OCI-LY7 (cell line): ENCODE results near the gene TLE6. TPM values are rescaled to one million over a fixed set of nuclear protein-coding genes. Genes with fewer than 3 reads are reported as not detected.

Experiments
- BruUV-seq: library from RNA; stranded (reverse); fragments of 400-500 nt; replicated peaks from 2 replicates; lab custom pipeline; 2021; lab: Mats Ljungman, UMichigan
- CTCF ChIA-PET: fragments of 300-600 bp; sonication (Branson Sonifier 250); formaldehyde crosslinking; loops from one replicate; lab custom pipeline; 2022; ENCODE audit warnings: antibody characterized with exemption; ENCODE audit not compliant: unreplicated experiment; lab: Charles Lee
- POLR2A ChIA-PET: fragments of 300-600 bp; sonication (Branson Sonifier 250); formaldehyde crosslinking; loops from one replicate; lab custom pipeline; 2022; ENCODE audit warnings: antibody characterized with exemption; lab: Charles Lee
- DNase-seq: peaks from one replicate; pipeline ENCODE4 v3.0.0-alpha.2; 2015; ENCODE audit warnings: low spot score
- H2AFZ ChIP-seq: fragments of 200-600 bp; sonication (generic), shearing (Covaris generic); 2 replicates; pipeline ENCODE4 v1.6.1; 2014; ENCODE audit warnings: mild to moderate bottlenecking, antibody characterized with exemption, low read length, moderate library complexity
- H3K27ac ChIP-seq: fragments of 200-600 bp; sonication (generic); 2 replicates; pipeline ENCODE4 v1.5.1; 2014; ENCODE audit warnings: mixed run types, low read depth, mild to moderate bottlenecking, moderate library complexity, low read length, inconsistent platforms; ENCODE audit not compliant: poor library complexity, severe bottlenecking
- H3K36me3 ChIP-seq: fragments of 200-600 bp; sonication (generic); 2 replicates; pipeline ENCODE4 v1.6.1; 2014; ENCODE audit warnings: mild to moderate bottlenecking, antibody characterized with exemption, low read length, moderate library complexity, mixed read lengths; ENCODE audit not compliant: insufficient read depth
- H3K4me1 ChIP-seq: fragments of 200-600 bp; sonication (generic); 2 replicates; pipeline ENCODE4 v1.5.1; 2014; ENCODE audit warnings: mild to moderate bottlenecking, low read length; ENCODE audit not compliant: insufficient read depth, poor library complexity, severe bottlenecking
- H3K4me2 ChIP-seq: fragments of 200-600 bp; sonication (generic); 2 replicates; pipeline ENCODE4 v1.6.1; 2014; ENCODE audit warnings: mild to moderate bottlenecking, low read length
- H3K4me3 ChIP-seq: fragments of 200-600 bp; sonication (generic); 2 replicates; pipeline ENCODE4 v1.5.1; 2014; ENCODE audit warnings: mild to moderate bottlenecking, low read depth, low read length; ENCODE audit not compliant: poor library complexity, severe bottlenecking
- H3K79me2 ChIP-seq: fragments of 200-600 bp; sonication (generic); 2 replicates; pipeline ENCODE4 v1.6.1; 2016; ENCODE audit warnings: low read depth, mild to moderate bottlenecking, low read length, moderate library complexity, mixed read lengths; ENCODE audit not compliant: insufficient read depth
- H3K9me2 ChIP-seq: fragments of 200-600 bp; sonication (generic); 2 replicates; pipeline ENCODE4 v1.6.1; 2016; ENCODE audit warnings: mild to moderate bottlenecking, low read length, mixed read lengths; ENCODE audit not compliant: insufficient read depth
- H3K9me3 ChIP-seq: fragments of 200-600 bp; sonication (generic); 2 replicates; pipeline ENCODE4 v1.6.1; 2014; ENCODE audit warnings: mild to moderate bottlenecking, mixed run types, low read length, mixed read lengths
- H4K20me1 ChIP-seq: fragments of 200-600 bp; sonication (generic); 2 replicates; pipeline ENCODE4 v1.6.1; 2014; ENCODE audit warnings: mild to moderate bottlenecking, antibody characterized with exemption, low read length, moderate library complexity, mixed read lengths; ENCODE audit not compliant: insufficient read depth
- EZH2phosphoT487 ChIP-seq: fragments of 200-600 bp; sonication (generic); IDR thresholded peaks from 2 replicates; pipeline ENCODE4 v1.6.1; 2018; ENCODE audit warnings: low read depth, borderline replicate concordance, mild to moderate bottlenecking, mixed run types, antibody characterized with exemption, low read length, moderate library complexity, mixed read lengths
- intact Hi-C: fragments of 100-400 bp; cut with micrococcal nuclease; formaldehyde crosslinking; loops from one replicate; pipeline ENCODE4 v1.10.0; 2022; ENCODE audit not compliant: unreplicated experiment
- total RNA-seq, 2 experiments: library from RNA; depleted of rRNA in 1 of 2; stranded (reverse); fragments of >200 nt in 1 of 2; shearing (Covaris generic) in 1 of 2; gene quantifications; 2 replicates each; pipeline ENCODE4 v1.2.3, GENCODE V29; 2014 to 2022
- TF ChIP-seq, protein P1 (sequence below): fragments of 200-600 bp; sonication (generic); conservative IDR thresholded peaks from 2 replicates; pipeline ENCODE4 v1.5.1; 2014; ENCODE audit warnings: mild to moderate bottlenecking, antibody characterized with exemption, low read length, moderate library complexity, mixed read lengths

TLE6 gene
- total RNA-seq, 2 experiments from 2014 or later = 15.9 to 21.5 TPM

DNA sequence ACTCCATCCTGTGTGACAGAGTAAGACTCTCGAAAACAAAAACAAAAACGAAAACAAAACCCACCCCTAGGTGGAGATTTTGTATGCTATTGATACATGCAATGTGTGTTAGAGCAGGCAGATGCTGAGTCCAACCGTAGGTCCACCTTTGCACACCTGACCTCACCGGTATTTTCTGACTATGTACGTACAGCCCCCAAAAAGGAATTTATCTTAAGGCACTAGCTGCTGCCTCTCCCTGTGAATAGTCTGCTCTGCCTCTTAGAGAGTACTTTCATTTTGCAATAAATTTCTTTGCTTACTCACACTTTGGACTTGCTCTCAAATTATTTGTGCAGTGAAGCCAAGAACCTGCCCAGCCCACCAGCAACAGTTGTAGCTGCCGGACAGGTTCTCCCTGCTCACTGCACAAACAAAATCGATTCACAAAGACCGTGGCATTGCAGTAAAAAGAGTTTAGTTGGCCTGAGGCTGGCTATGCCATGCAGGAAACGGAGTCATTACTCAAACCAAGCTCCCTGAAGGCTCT lies 24.3 kb upstream of the TLE6 start:
- intact Hi-C loops = loop anchor here (5.0 kb wide), 1 partner anchor 174 kb away; no protein-coding TSS in a partner anchor
- peak overlapping the region; percentile 89 for H2AFZ ChIP-seq
- peak; percentile 31 for DNase-seq
- CTCF ChIA-PET = no interaction called here
- H3K9me2 ChIP-seq = no peaks in the 10 kb centered on the region
- POLR2A ChIA-PET = no interaction called here
- H3K79me2 ChIP-seq = peaks cover 16% of the 10 kb centered on the region; the same call in 1 of the 2 replicates
- H3K4me1 ChIP-seq = peaks cover 17% of the 10 kb centered on the region
- H3K9me3 ChIP-seq = no peaks in the 10 kb centered on the region
- no TSS peak for BruUV-seq
- H3K36me3 ChIP-seq = no peaks in the 10 kb centered on the region
- no peak overlapping the region for H3K27ac ChIP-seq
- H3K4me2 ChIP-seq = peak overlapping the region; percentile 54
- TF ChIP-seq, protein P1, sequence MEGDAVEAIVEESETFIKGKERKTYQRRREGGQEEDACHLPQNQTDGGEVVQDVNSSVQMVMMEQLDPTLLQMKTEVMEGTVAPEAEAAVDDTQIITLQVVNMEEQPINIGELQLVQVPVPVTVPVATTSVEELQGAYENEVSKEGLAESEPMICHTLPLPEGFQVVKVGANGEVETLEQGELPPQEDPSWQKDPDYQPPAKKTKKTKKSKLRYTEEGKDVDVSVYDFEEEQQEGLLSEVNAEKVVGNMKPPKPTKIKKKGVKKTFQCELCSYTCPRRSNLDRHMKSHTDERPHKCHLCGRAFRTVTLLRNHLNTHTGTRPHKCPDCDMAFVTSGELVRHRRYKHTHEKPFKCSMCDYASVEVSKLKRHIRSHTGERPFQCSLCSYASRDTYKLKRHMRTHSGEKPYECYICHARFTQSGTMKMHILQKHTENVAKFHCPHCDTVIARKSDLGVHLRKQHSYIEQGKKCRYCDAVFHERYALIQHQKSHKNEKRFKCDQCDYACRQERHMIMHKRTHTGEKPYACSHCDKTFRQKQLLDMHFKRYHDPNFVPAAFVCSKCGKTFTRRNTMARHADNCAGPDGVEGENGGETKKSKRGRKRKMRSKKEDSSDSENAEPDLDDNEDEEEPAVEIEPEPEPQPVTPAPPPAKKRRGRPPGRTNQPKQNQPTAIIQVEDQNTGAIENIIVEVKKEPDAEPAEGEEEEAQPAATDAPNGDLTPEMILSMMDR = peak; percentile 30; the same call in 1 of the 2 replicates
- no peak for TF ChIP-seq EZH2phosphoT487
- no peaks in the 10 kb centered on the region for H4K20me1 ChIP-seq
- peak overlapping the region; percentile 15 for H3K4me3 ChIP-seq

DNA sequence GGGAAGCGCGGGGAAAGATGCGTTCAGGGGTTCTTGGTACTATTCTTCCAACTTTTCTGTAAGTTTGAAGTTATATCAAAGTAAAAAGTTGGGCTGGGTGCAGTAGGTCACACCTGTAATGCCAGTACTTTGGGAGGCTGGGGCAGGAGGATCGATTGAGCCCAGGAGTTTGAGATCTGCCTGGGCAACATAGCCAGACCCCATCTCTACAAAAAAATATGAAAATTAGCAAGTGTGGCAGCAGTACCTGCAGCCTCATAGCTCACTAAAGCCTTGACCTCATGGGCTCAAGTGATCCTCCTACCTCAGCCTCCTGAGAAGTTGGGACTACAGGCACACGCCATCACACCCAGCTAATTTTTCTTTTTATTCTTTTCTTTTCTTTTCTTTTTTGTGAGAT lies 20.2 kb upstream of the TLE6 start:
- Histone ChIP-seq H3K9me3 (no peaks in the 10 kb centered on the region), H3K79me2 (no peaks in the 10 kb centered on the region), H2AFZ (no peak overlapping the region), H4K20me1 (no peaks in the 10 kb centered on the region), H3K36me3 (no peaks in the 10 kb centered on the region), H3K9me2 (no peaks in the 10 kb centered on the region), H3K4me1 (peaks cover 9% of the 10 kb centered on the region), H3K4me3 (no peak overlapping the region), H3K4me2 (no peak overlapping the region), H3K27ac (no peak overlapping the region)
- no TSS peak for BruUV-seq
- CTCF ChIA-PET = no interaction called here
- no peak for DNase-seq
- POLR2A ChIA-PET = no interaction called here
- intact Hi-C loops = no loop called here
- TF ChIP-seq, protein P1 = no peak
- no peak for TF ChIP-seq EZH2phosphoT487

DNA sequence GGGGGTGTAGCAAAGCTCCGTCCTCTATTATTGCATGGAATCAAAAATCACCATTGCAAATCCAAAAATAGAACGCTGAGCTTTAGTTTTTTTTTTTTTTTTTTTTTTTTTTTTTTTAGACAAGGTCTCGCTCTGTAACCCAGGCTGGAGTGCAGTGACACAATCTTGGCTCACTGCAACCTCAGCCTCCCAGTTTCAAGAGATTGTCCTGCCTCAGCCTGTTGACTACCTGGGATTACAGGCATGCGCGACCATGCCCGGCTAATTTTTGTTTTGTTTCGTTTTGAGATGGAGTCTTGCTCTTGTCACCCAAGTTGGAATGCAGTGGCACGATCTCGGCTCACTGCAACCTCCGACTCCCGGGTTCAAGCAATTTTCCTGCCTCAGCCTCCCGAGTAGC lies 17.2 kb upstream of the TLE6 start:
- no peaks in the 10 kb centered on the region; the same call in 1 of the 2 replicates for H3K9me3 ChIP-seq
- no TSS peak for BruUV-seq
- H3K9me2 ChIP-seq = no peaks in the 10 kb centered on the region
- peaks cover 3% of the 10 kb centered on the region for H3K4me1 ChIP-seq
- no peak overlapping the region for H3K4me3 ChIP-seq
- no peak overlapping the region for H2AFZ ChIP-seq
- TF ChIP-seq EZH2phosphoT487 = no peak
- TF ChIP-seq, protein P1 = no peak
- no peak overlapping the region for H3K27ac ChIP-seq
- no peaks in the 10 kb centered on the region for H4K20me1 ChIP-seq
- ChIA-PET CTCF (no interaction called here), POLR2A (no interaction called here)
- H3K36me3 ChIP-seq = no peaks in the 10 kb centered on the region; the same call in 1 of the 2 replicates
- no peaks in the 10 kb centered on the region for H3K79me2 ChIP-seq
- intact Hi-C loops = no loop called here
- H3K4me2 ChIP-seq = no peak overlapping the region
- DNase-seq = no peak
